Adipose tissue (tissue), 3 donors: ENCODE data around the gene AFF3. TPM values are rescaled to one million over a fixed set of nuclear protein-coding genes. Genes with fewer than 3 reads are reported as not detected.
"Not testable (repeated sequence)": the region's sequence is repeated elsewhere in the genome, so short reads cannot be mapped to it uniquely, and the experiment has no call there.

Experiments
- H3K27ac ChIP-seq: one replicate; pipeline ENCODE4 v1.5.1; 2013; ENCODE audit warnings: low read depth, low read length
- WGBS, 3 donors: extraction: QIAGEN DNeasy Blood & Tissue Kit; methylation state at CpG; one replicate each; pipeline ENCODE4 v1.1.7; 2013; 5-methylcytosine and 5-hydroxymethylcytosine counted together
- polyA plus RNA-seq, 3 donors: library from polyadenylated mRNA; stranded (reverse); fragments of 200-250 nt; gene quantifications; one replicate each; pipeline ENCODE4 v1.2.3, GENCODE V29; 2013
- donor health status: healthy with polysubstance abuse.
- donor health status: Bipolar disorder and iron deficiency.
- donor health status: healthy.

The AFF3 gene
- polyA plus RNA-seq, 3 donors, result 0.21 to 0.56 (median 0.56) TPM

- H3K27ac ChIP-seq, result no peak overlapping the region
- 91 to 97% (median 93%) methylated on average over 1 of the region's 1 CpG for WGBS, 3 donors
Observed at GRCh38 chr2:100160396-100160795, 18.0 kb upstream of the AFF3 start.

DNA sequence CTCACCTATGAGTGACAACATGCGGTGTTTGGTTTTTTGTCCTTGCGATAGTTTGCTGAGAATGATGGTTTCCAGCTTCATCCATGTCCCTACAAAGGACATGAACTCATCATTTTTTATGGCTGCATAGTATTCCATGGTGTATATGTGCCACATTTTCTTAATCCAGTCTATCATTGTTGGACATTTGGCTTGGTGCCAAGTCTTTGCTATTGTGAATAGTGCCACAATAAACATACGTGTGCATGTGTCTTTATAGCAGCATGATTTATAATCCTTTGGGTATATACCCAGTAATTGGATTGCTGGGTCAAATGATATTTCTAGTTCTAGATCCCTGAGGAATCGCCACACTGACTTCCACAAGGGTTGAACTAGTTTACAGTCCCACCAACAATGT lies 9.4 kb upstream of the AFF3 start:
- 89 to 95% (median 94%) methylated on average over 3 to 4 of the region's 4 CpGs for WGBS, 3 donors
- H3K27ac ChIP-seq, result not testable (repeated sequence)

- no peak overlapping the region for H3K27ac ChIP-seq
- WGBS, 3 donors, result 76 to 86% (median 86%) methylated on average over 2 to 3 of the region's 3 CpGs
Observed at GRCh38 chr2:100151310-100151709, 8.9 kb upstream of the AFF3 start.

GRCh38 chr2:100148883-100149282 lies 6.5 kb upstream of the AFF3 start:
- no peak overlapping the region for H3K27ac ChIP-seq
- whole genome bisulfite sequencing, 3 donors, result 80 to 87% (median 87%) methylated on average over 4 of the region's 4 CpGs

- H3K27ac ChIP-seq, result no peak overlapping the region
- WGBS, 3 donors, result 68 to 79% (median 73%) methylated on average over 2 of the region's 2 CpGs
Observed at GRCh38 chr2:100146657-100146960, 4.2 kb upstream of the AFF3 start.

GRCh38 chr2:100145893-100146656 lies 3.7 kb upstream of the AFF3 start:
- no peak overlapping the region for H3K27ac ChIP-seq
- 76 to 90% (median 86%) methylated on average over 11 of the region's 11 CpGs for WGBS, 3 donors

GRCh38 chr2:100143286-100143685 lies 896 bp upstream of the AFF3 start:
- no peak overlapping the region for H3K27ac ChIP-seq
- 92 to 94% (median 92%) methylated on average over 6 of the region's 6 CpGs for WGBS, 3 donors

GRCh38 chr2:100141906-100142305 lies 484 bp downstream of the AFF3 start:
- H3K27ac ChIP-seq, result no peak overlapping the region
- WGBS, 3 donors, result 64 to 81% (median 76%) methylated on average over 3 of the region's 3 CpGs

DNA sequence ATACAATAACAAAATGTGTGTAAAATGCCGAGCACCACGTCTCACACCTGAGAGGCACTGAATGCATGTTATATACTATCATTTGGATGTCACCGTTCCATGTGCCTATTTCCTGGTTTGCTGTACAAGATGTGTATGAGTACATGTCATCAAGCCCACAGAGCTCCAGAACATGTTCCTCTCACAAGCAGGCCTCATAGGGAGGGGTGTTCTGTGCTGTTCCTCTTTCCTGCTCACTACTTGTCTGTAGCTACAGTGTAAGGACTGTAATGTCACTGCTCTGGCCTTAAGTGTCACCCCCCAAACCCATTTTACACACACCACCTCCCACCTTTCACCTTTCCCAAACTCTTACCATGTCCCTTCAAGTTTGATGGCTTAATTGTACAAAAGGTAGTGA lies 1.8 kb downstream of the AFF3 start:
- no peak overlapping the region for H3K27ac ChIP-seq
- WGBS, 3 donors, result 57 to 86% (median 69%) methylated on average over 3 of the region's 3 CpGs

- 41 to 63% (median 48%) methylated on average over 5 of the region's 5 CpGs for WGBS, 3 donors
Observed at GRCh38 chr2:100137866-100138570, 4.4 kb downstream of the AFF3 start.

GRCh38 chr2:100137318-100137717 lies 5.1 kb downstream of the AFF3 start:
- WGBS, 3 donors, result 78 to 91% (median 81%) methylated on average over 5 of the region's 5 CpGs
- H3K27ac ChIP-seq, result no peak overlapping the region

More at GRCh38 chr2:100137866-100138570, 4.4 kb downstream of the AFF3 start:
- H3K27ac ChIP-seq, result no peak overlapping the region

- WGBS, 3 donors, result 71 to 84% (median 80%) methylated on average over 4 of the region's 4 CpGs
- no peak overlapping the region for H3K27ac ChIP-seq
Observed at GRCh38 chr2:100136310-100136709, 6.1 kb downstream of the AFF3 start.

DNA sequence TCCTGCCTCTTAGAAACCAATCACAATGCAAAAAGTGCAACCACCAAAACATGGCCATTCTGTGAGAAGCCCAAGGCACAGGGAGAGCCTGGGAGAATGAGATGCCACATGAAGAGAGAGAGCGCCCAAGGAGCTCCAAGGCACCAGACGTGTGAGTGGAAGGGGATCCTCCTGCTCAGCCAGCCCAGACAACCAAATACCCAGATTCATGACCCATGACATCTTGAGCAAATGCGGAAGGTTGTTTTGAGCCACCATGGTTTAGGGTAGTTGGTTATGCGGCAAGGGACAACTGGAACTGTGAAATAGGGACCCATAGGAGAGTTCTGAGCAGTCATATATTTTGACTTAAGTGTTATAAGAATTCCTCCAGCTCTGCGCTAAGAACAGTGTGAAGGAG lies 7.0 kb downstream of the AFF3 start:
- 90 to 95% (median 93%) methylated on average over 5 of the region's 5 CpGs for WGBS, 3 donors
- H3K27ac ChIP-seq, result no peak overlapping the region

- 67 to 80% (median 79%) methylated on average over 5 of the region's 5 CpGs for WGBS, 3 donors
- no peak overlapping the region for H3K27ac ChIP-seq
Observed at GRCh38 chr2:100130595-100131391, 11.6 kb downstream of the AFF3 start.

GRCh38 chr2:100126897-100127401 lies 15.4 kb downstream of the AFF3 start:
- WGBS, 3 donors, result 93 to 96% (median 95%) methylated on average over 4 of the region's 4 CpGs
- no peak overlapping the region for H3K27ac ChIP-seq

- 41 to 70% (median 52%) methylated on average over 8 of the region's 8 CpGs for WGBS, 3 donors
- H3K27ac ChIP-seq, result no peak overlapping the region
Observed at GRCh38 chr2:100126201-100126600, 16.2 kb downstream of the AFF3 start.

- H3K27ac ChIP-seq, result no peak overlapping the region
- 57 to 90% (median 75%) methylated on average over 2 of the region's 2 CpGs for WGBS, 3 donors
Observed at GRCh38 chr2:100125626-100126025, 16.8 kb downstream of the AFF3 start.

DNA sequence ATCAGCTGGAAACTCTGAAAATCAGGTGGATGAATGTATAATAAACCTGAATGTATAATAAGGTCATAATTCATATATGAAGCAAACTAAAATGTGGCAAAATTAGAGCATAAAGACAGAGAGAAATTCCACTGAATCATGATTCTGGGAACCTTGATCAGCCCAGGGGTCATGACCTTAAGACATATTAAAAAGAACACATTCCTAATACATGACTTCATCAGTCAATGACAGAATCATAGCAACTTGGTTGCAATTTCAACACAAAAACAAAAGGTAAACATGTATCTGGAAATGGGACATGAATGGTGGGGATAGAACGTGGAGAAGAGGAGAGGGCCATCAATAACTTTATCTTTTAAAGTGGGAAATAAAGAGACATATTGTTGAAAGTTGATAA lies 17.6 kb downstream of the AFF3 start:
- H3K27ac ChIP-seq, result no peak overlapping the region
- 64 to 76% (median 72%) methylated on average over 1 of the region's 1 CpG for WGBS, 3 donors

- H3K27ac ChIP-seq, result no peak overlapping the region
- 77 to 89% (median 89%) methylated on average over 4 of the region's 4 CpGs for WGBS, 3 donors
Observed at GRCh38 chr2:100121124-100121718, 21.2 kb downstream of the AFF3 start.
